Activated naive CD8-positive, alpha-beta T cell treated with anti-CD3 and anti-CD28 coated beads for 36 hours (primary cell): ENCODE data around the gene SUSD6. TPM values are rescaled to one million over a fixed set of nuclear protein-coding genes. Genes with fewer than 3 reads are reported as not detected.
A peak's percentile ranks its signal among the peaks of the same experiment; 100 is the strongest.

ENCODE experiments used
- DNase-seq: peaks from one replicate; pipeline ENCODE4 v3.0.0; 2021
- H3K27ac Mint-ChIP-seq: one replicate; pipeline ENCODE4 v1.8.0; 2022; ENCODE audit warnings: mild to moderate bottlenecking, moderate library complexity, mixed read lengths
- H3K27me3 Mint-ChIP-seq: one replicate; pipeline ENCODE4 v1.8.0; 2022; ENCODE audit warnings: mild to moderate bottlenecking, mixed read lengths
- H3K36me3 Mint-ChIP-seq: one replicate; pipeline ENCODE4 v1.8.0; 2021; ENCODE audit warnings: mild to moderate bottlenecking, mixed read lengths
- H3K4me1 Mint-ChIP-seq: one replicate; pipeline ENCODE4 v1.8.0; 2021; ENCODE audit warnings: mixed read lengths
- H3K4me3 Mint-ChIP-seq: one replicate; pipeline ENCODE4 v1.8.0; 2022; ENCODE audit warnings: mild to moderate bottlenecking, moderate library complexity, mixed read lengths
- H3K9me3 Mint-ChIP-seq: one replicate; pipeline ENCODE4 v1.8.0; 2022; ENCODE audit warnings: mixed read lengths
- total RNA-seq, 2 experiments: library from RNA; stranded (reverse); gene quantifications; one replicate each; pipeline ENCODE4 v1.2.3, GENCODE V29; 2021

The SUSD6 gene
- total RNA-seq, 2 experiments from 2014 or later, result 26.3 TPM

DNA sequence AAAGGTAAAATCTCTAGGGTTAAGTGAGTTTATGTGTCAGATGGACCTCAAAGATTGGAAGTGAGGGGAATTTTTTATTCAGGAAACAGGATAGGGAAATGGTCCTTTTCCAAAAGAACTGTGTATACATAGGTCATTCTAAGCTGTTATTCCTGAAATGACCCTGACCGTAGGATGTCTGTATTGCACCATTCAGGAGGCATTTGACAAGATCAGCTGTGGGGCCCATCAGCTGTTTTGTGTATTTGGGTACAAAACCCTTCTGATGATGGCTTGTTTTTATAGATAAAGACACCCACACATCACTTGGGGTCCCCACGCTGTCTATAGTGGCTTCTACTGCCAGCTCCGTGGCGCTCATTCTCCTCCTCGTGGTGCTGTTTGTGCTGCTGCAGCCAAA is 92.9 kb downstream of the SUSD6 start:
- no peak overlapping the region for H3K27ac Mint-ChIP-seq
- H3K4me1 Mint-ChIP-seq, result peaks cover 37% of the 10 kb centered on the region
- no peaks in the 10 kb centered on the region for H3K9me3 Mint-ChIP-seq
- no peaks in the 10 kb centered on the region for H3K27me3 Mint-ChIP-seq
- no peak for DNase-seq
- H3K36me3 Mint-ChIP-seq, result peaks cover 18% of the 10 kb centered on the region
- H3K4me3 Mint-ChIP-seq, result no peak overlapping the region

- no peak for DNase-seq
- Mint-ChIP-seq H3K9me3 (no peaks in the 10 kb centered on the region), H3K27me3 (no peaks in the 10 kb centered on the region), H3K36me3 (peaks cover 17% of the 10 kb centered on the region), H3K4me3 (no peak overlapping the region), H3K27ac (no peak overlapping the region), H3K4me1 (peaks cover 29% of the 10 kb centered on the region)
Measured at GRCh38 chr14:69705706-69706105, 94.3 kb downstream of the SUSD6 start.

DNA sequence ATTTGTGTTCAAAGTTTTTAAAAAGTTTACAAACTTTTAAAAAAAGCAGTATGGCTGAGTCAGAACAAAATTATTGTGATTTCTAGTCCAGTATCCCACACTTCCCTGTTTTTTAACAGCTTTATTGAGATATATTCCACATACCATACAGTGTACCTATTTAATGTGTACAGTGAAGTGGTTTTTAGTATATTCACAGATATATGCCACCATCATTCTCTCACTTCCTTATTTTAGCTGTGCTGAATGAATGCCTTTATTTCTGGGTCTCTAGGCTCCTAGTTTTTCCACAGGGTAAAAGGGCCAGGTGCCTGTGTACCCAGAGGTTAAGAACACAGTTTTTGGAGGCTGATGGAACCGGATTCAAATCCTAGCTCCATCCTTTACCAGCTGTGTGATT is 96.7 kb downstream of the SUSD6 start:
- Mint-ChIP-seq H3K4me1 (peaks cover 20% of the 10 kb centered on the region), H3K36me3 (peaks cover 24% of the 10 kb centered on the region), H3K9me3 (no peaks in the 10 kb centered on the region), H3K27me3 (no peaks in the 10 kb centered on the region), H3K4me3 (no peak overlapping the region), H3K27ac (no peak overlapping the region)
- DNase-seq, result no peak

GRCh38 chr14:69708586-69709560 is 97.5 kb downstream of the SUSD6 start:
- Mint-ChIP-seq H3K27ac (no peak overlapping the region), H3K27me3 (no peaks in the 10 kb centered on the region), H3K4me3 (no peak overlapping the region), H3K36me3 (peaks cover 19% of the 10 kb centered on the region), H3K4me1 (peaks cover 17% of the 10 kb centered on the region), H3K9me3 (no peaks in the 10 kb centered on the region)
- DNase-seq, result peak; percentile 36

DNA sequence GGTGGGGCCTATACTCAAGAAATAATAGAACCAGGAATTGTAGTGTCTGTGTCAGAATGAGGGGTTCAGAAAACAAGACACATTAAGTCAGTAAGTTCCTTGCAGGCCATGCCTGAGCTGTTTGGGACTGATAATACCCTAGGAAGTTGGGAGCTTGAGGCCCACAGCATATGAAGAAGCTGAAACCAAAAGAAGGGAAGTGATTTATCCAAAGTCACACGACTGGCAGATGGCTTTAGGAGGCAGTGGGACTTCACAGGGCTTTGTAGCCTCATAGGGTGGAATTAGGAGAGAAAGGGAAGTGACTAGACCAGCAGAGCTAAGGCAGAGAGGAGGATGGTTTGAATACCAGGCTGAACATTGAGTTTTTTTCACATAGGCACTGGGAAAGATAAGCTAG is 99.0 kb downstream of the SUSD6 start:
- H3K27me3 Mint-ChIP-seq, result no peaks in the 10 kb centered on the region
- H3K4me3 Mint-ChIP-seq, result no peak overlapping the region
- no peaks in the 10 kb centered on the region for H3K9me3 Mint-ChIP-seq
- peaks cover 15% of the 10 kb centered on the region for H3K4me1 Mint-ChIP-seq
- no peak for DNase-seq
- peaks cover 22% of the 10 kb centered on the region for H3K36me3 Mint-ChIP-seq
- no peak overlapping the region for H3K27ac Mint-ChIP-seq

GRCh38 chr14:69711065-69711464 is 99.7 kb downstream of the SUSD6 start:
- H3K27me3 Mint-ChIP-seq, result no peaks in the 10 kb centered on the region
- H3K4me3 Mint-ChIP-seq, result no peak overlapping the region
- H3K27ac Mint-ChIP-seq, result no peak overlapping the region
- DNase-seq, result no peak
- peaks cover 18% of the 10 kb centered on the region for H3K4me1 Mint-ChIP-seq
- no peaks in the 10 kb centered on the region for H3K9me3 Mint-ChIP-seq
- H3K36me3 Mint-ChIP-seq, result peaks cover 27% of the 10 kb centered on the region

DNA sequence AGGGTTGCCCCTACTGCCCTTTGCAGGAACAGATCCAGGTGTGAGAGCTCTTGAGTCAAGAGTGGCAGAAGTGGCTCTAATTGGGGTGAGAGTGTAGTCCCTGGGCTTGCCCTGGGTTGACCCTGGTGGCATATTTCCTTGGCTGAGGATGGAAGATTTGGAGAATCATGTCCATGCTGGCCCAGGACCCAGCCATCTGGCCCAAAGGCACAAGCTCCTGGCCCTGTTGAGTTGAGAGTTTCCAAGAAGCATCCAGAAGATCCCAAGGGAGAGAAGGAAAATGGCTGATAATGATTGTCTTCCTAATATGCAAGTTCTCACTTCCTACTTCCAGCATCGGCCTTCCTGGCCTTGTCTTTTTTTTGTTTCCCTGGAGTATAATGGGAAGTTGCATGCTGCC is 100.1 kb downstream of the SUSD6 start:
- Mint-ChIP-seq H3K27me3 (no peaks in the 10 kb centered on the region), H3K27ac (no peak overlapping the region), H3K4me3 (no peak overlapping the region), H3K9me3 (no peaks in the 10 kb centered on the region), H3K4me1 (peaks cover 22% of the 10 kb centered on the region), H3K36me3 (peaks cover 27% of the 10 kb centered on the region)
- no peak for DNase-seq

DNA sequence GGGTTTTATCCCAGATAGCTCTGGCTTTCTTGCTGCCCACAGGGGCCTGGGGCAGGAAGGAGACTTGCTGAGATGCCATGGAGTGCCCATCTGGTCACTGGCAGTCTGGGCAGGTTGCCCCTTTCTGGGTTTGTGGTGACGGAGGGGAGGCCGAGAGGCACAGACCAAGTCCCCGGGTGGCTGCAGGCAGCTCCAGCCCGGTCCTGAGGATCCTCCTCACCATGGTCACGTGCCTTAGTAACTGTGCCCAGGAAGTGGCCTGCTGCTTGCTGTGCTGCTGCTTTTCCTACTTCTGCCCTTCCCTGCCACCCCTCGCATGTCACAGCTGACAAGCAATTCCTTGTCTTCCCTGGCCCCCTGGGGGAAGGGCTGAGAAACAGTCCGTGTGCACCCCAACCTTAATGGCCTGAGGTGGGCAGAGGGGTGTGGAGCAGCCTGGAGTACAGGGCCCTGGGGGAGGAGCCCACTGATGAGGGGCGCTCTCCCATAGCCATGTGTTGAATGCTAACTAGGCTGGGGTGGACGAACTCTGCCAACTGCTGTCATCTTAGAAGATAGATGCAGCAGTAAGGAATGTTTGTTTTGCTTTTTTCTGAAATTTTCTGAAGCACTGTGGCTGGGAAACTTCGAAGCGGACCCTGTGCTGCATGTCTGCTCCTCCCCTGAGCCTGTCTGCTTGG is 100.6 kb downstream of the SUSD6 start:
- Mint-ChIP-seq H3K4me1 (peaks cover 28% of the 10 kb centered on the region), H3K4me3 (no peak overlapping the region)

DNA sequence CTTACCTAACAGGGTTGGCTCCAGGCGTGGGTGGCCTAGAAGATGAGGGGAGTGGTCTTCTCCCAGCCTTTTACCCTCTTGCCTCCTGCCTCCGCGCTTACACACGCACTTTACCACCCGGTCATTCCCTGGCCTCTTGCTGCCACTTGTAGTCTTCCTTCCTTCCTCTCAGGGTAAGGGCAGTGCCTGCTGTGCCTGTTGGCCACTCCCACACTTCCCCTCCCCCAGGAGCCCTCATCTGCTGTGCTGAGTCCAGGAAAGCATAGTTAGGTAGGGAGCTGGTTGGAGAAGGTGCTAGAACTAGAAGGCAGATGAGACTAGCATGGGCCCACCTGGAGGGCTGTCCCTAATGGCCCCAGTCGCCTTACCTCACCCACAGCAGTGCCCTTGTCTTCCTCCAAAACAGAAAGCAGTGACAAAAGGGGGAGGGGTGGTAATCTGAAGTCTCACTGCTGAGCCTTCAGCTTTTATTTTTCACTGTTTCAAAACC is 101.2 kb downstream of the SUSD6 start:
- no peak for DNase-seq
- Mint-ChIP-seq H3K9me3 (no peaks in the 10 kb centered on the region), H3K27ac (peak overlapping the region; percentile 74)

More for the DNA sequence above, 100.6 kb downstream of the SUSD6 start:
- peaks cover 23% of the 10 kb centered on the region for H3K36me3 Mint-ChIP-seq
- no peak for DNase-seq
- no peaks in the 10 kb centered on the region for H3K27me3 Mint-ChIP-seq
- H3K9me3 Mint-ChIP-seq, result no peaks in the 10 kb centered on the region
- no peak overlapping the region for H3K27ac Mint-ChIP-seq

DNA sequence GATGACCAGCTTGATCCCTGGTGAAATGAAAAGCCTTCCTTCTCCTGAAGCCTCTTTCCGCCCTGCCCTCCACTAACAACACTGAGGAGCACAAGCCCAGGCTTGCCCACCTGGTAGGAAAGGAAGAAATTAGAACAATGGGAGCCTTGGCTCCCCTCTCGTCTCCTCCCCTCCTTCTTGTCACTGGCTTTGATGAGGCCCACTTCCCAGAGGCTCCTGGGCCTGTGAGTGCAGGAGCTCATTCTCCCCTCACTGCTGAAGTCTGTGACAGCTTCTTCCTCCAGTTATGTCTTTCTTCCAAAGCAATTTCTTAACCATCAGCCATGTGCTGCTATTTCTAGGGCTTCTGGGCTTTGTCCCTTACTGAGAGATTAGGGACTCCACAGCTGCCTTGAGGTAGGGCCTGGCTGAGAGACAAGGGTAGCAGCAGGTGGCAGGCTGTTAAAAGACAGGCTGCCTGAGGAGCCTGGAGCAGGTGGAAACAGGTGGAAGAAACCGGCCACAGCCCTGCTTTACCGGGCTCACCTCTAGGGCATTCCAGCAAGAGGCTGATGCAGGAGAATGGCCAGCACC is 101.9 kb downstream of the SUSD6 start:
- Mint-ChIP-seq H3K36me3 (peaks cover 21% of the 10 kb centered on the region), H3K27me3 (no peaks in the 10 kb centered on the region), H3K9me3 (no peaks in the 10 kb centered on the region), H3K4me1 (peaks cover 29% of the 10 kb centered on the region), H3K4me3 (no peak overlapping the region), H3K27ac (peak overlapping the region; percentile 61)
- no peak for DNase-seq

More for the DNA sequence above, 101.2 kb downstream of the SUSD6 start:
- peaks cover 29% of the 10 kb centered on the region for H3K4me1 Mint-ChIP-seq
- no peaks in the 10 kb centered on the region for H3K27me3 Mint-ChIP-seq
- H3K36me3 Mint-ChIP-seq, result peaks cover 21% of the 10 kb centered on the region
- H3K4me3 Mint-ChIP-seq, result no peak overlapping the region

GRCh38 chr14:69713993-69714679 is 102.7 kb downstream of the SUSD6 start:
- Mint-ChIP-seq H3K27me3 (no peaks in the 10 kb centered on the region), H3K9me3 (no peaks in the 10 kb centered on the region), H3K4me3 (peak overlapping the region; percentile 37), H3K4me1 (peaks cover 29% of the 10 kb centered on the region), H3K36me3 (peaks cover 21% of the 10 kb centered on the region), H3K27ac (no peak overlapping the region)
- DNase-seq, result no peak

DNA sequence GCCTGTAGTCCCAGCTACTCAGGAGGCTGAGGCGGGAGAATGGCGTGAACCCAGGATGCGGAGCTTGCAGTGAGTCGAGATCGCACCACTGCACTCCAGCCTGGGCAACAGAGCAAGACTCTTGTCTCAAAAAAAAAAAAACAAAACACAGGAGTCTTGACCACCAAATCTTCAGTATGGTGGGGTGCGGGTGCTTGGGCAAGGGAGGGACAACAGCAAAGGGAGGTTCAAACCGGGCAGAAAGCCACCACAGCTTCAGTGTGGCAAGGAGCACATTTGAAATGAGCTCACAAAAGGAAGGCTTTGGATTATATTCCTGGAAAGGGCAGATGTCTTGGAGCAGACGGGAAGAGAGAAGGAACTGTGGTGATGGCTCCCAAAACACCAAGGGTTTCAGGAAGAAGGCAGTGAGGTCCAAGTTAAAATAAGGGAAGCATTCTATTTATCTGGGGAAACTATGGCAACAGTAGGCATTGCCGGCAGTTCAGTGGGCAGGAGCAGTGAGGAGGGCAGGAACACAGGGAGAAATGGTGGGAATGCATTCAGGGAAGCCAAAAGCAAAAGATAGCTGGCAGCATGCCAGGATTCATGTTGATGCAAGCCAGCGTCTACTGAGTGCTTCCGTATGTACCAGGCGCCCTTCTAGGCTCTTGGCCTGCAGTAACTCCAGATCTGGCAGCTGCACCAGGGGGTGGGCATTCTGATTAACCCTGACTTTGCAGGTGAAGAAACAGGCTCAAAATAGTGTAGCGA is 104.5 kb downstream of the SUSD6 start:
- H3K36me3 Mint-ChIP-seq, result peaks cover 18% of the 10 kb centered on the region
- no peaks in the 10 kb centered on the region for H3K27me3 Mint-ChIP-seq
- H3K4me3 Mint-ChIP-seq, result no peak overlapping the region
- peak overlapping the region; percentile 69 for H3K27ac Mint-ChIP-seq
- no peaks in the 10 kb centered on the region for H3K9me3 Mint-ChIP-seq
- peaks cover 29% of the 10 kb centered on the region for H3K4me1 Mint-ChIP-seq
- DNase-seq, result no peak

GRCh38 chr14:69716478-69717187 is 105.2 kb downstream of the SUSD6 start:
- H3K4me1 Mint-ChIP-seq, result peaks cover 29% of the 10 kb centered on the region
- peak; percentile 45 for DNase-seq
- H3K9me3 Mint-ChIP-seq, result no peaks in the 10 kb centered on the region
- peak overlapping the region; percentile 69 for H3K27ac Mint-ChIP-seq
- H3K4me3 Mint-ChIP-seq, result no peak overlapping the region
- no peaks in the 10 kb centered on the region for H3K27me3 Mint-ChIP-seq
- peaks cover 14% of the 10 kb centered on the region for H3K36me3 Mint-ChIP-seq
